OCI-LY1 (cell line): Measurements from ENCODE around the gene SLC25A5.

Source experiments
- H2AFZ ChIP-seq: fragments of 200-600 bp; sonication (generic), shearing (Covaris generic); 2 replicates; pipeline ENCODE4 v1.6.0; 2014; ENCODE audit warnings: antibody characterized with exemption, mild to moderate bottlenecking, low read length
- H3F3A ChIP-seq: fragments of 200-600 bp; sonication (generic), shearing (Covaris generic); 2 replicates; pipeline ENCODE4 v1.6.0; 2014; ENCODE audit warnings: mild to moderate bottlenecking, antibody characterized with exemption, low read length, moderate library complexity; ENCODE audit not compliant: insufficient read depth
- H3K27ac ChIP-seq: fragments of 200-600 bp; sonication (generic); 2 replicates; pipeline ENCODE4 v1.5.1; 2014; ENCODE audit warnings: low read length, mixed run types, mild to moderate bottlenecking, low read depth; ENCODE audit not compliant: poor library complexity, severe bottlenecking
- H3K27me3 ChIP-seq: fragments of 200-600 bp; sonication (generic); 2 replicates; pipeline ENCODE4 v1.6.0; 2014; ENCODE audit warnings: antibody characterized with exemption, mild to moderate bottlenecking, low read length, moderate library complexity; ENCODE audit not compliant: insufficient read depth
- H3K36me3 ChIP-seq: fragments of 200-600 bp; sonication (generic); 2 replicates; pipeline ENCODE4 v1.6.1; 2014; ENCODE audit warnings: mild to moderate bottlenecking, antibody characterized with exemption, low read length, moderate library complexity, mixed read lengths; ENCODE audit not compliant: insufficient read depth
- H3K4me1 ChIP-seq: fragments of 200-600 bp; sonication (generic); 2 replicates; pipeline ENCODE4 v1.5.1; 2014; ENCODE audit warnings: mild to moderate bottlenecking, low read length, moderate library complexity; ENCODE audit not compliant: insufficient read depth, severe bottlenecking
- H3K4me2 ChIP-seq: fragments of 200-600 bp; sonication (generic), shearing (Covaris generic); 2 replicates; pipeline ENCODE4 v1.6.1; 2014; ENCODE audit warnings: low read length
- H3K4me3 ChIP-seq: fragments of 200-600 bp; sonication (generic); 2 replicates; pipeline ENCODE4 v1.5.1; 2014; ENCODE audit warnings: low read length, low read depth, mild to moderate bottlenecking, mixed read lengths; ENCODE audit not compliant: poor library complexity, severe bottlenecking
- H3K79me2 ChIP-seq: fragments of 200-600 bp; shearing (Covaris generic); 2 replicates; pipeline ENCODE4 v1.6.1; 2016; ENCODE audit warnings: mixed run types, low read length, mixed read lengths; ENCODE audit not compliant: insufficient read depth
- H3K9ac ChIP-seq: fragments of 200-600 bp; sonication (generic), shearing (Covaris generic); 2 replicates; pipeline ENCODE4 v1.6.1; 2014; ENCODE audit warnings: mild to moderate bottlenecking, low read length, mixed read lengths
- H3K9me2 ChIP-seq: fragments of 200-600 bp; sonication (generic), shearing (Covaris generic); 2 replicates; pipeline ENCODE4 v1.6.1; 2014; ENCODE audit warnings: low read depth, mild to moderate bottlenecking, low read length, mixed read lengths
- H3K9me3 ChIP-seq: fragments of 200-600 bp; shearing (Covaris generic); 2 replicates; pipeline ENCODE4 v1.6.1; 2014; ENCODE audit warnings: low read length, mixed read lengths
- H4K20me1 ChIP-seq: fragments of 200-600 bp; sonication (generic), shearing (Covaris generic); 2 replicates; pipeline ENCODE4 v1.6.0; 2016; ENCODE audit warnings: mild to moderate bottlenecking, low read length; ENCODE audit not compliant: insufficient read depth
- CTCF ChIP-seq: fragments of 200-600 bp; sonication (generic), shearing (Covaris generic); IDR thresholded peaks from 2 replicates; pipeline ENCODE4 v1.5.1; 2017; ENCODE audit warnings: mild to moderate bottlenecking, antibody characterized with exemption, low read length, moderate library complexity, mixed read lengths
- EZH2 ChIP-seq: fragments of 200-600 bp; sonication (generic), shearing (Covaris generic); IDR thresholded peaks from 2 replicates; pipeline ENCODE4 v1.8.0; 2017; ENCODE audit warnings: borderline replicate concordance, mixed run types, mild to moderate bottlenecking, antibody characterized with exemption, low read length, moderate library complexity, mixed read lengths

The SLC25A5 gene

GRCh38 chrX:119516157-119516702, 48.0 kb downstream of the SLC25A5 start:
- peak; percentile 80 for TF ChIP-seq CTCF
- no peak for TF ChIP-seq EZH2
- Histone ChIP-seq H3K9me3 (no peaks in the 10 kb centered on the region), H3K27me3 (no peaks in the 10 kb centered on the region), H3K9me2 (no peaks in the 10 kb centered on the region), H4K20me1 (no peaks in the 10 kb centered on the region), H3K79me2 (no peaks in the 10 kb centered on the region), H3K4me1 (peaks cover 11% of the 10 kb centered on the region), H3K4me2 (peak overlapping the region; percentile 41; the same call in 1 of the 2 replicates), H3F3A (no peaks in the 10 kb centered on the region), H3K36me3 (no peaks in the 10 kb centered on the region), H3K27ac (no peak overlapping the region), H3K4me3 (no peak overlapping the region), H3K9ac (peak overlapping the region; percentile 45; the same call in 1 of the 2 replicates), H2AFZ (peak overlapping the region; percentile 98; the same call in 1 of the 2 replicates)

- H3K36me3 ChIP-seq: no peaks in the 10 kb centered on the region
- no peak overlapping the region for H3K4me3 ChIP-seq
- no peak overlapping the region for H3K27ac ChIP-seq
- H3K4me1 ChIP-seq: peaks cover 11% of the 10 kb centered on the region
- no peak overlapping the region for H3K9ac ChIP-seq
- no peaks in the 10 kb centered on the region for H3K27me3 ChIP-seq
- no peak for TF ChIP-seq CTCF
- TF ChIP-seq EZH2: no peak
- no peak overlapping the region for H3K4me2 ChIP-seq
- no peaks in the 10 kb centered on the region for H3F3A ChIP-seq
- no peaks in the 10 kb centered on the region for H3K9me3 ChIP-seq
- no peaks in the 10 kb centered on the region for H3K9me2 ChIP-seq
- no peaks in the 10 kb centered on the region for H4K20me1 ChIP-seq
- no peak overlapping the region for H2AFZ ChIP-seq
- no peaks in the 10 kb centered on the region for H3K79me2 ChIP-seq
These were observed 50.1 kb downstream of the SLC25A5 start for GRCh38 chrX:119518371-119518770.
